Stomach (tissue), 9 donors: ENCODE data around the gene NUP214. TPM values are rescaled to one million over a fixed set of nuclear protein-coding genes. Genes with fewer than 3 reads are reported as not detected.
A peak's percentile ranks its signal among the peaks of the same experiment; 100 is the strongest.

Source experiments
- DNase-seq, 2 donors: peaks; one replicate each; pipeline versions ENCODE4 v3.0.0 to v3.0.0-alpha.2; 2013 to 2019
- H3K27ac ChIP-seq, 5 donors: fragments of 200-600 bp in 4 of 5; sonication (generic) in 4 of 5; one replicate each; pipeline ENCODE4 v1.5.1; 2013 to 2019; ENCODE audit warnings: mild to moderate bottlenecking in 1 of 5, moderate library complexity in 1 of 5
- H3K27me3 ChIP-seq, 3 donors: fragments of 200-600 bp; sonication (generic); one replicate each; pipeline ENCODE4 v1.5.1; 2017 to 2019; ENCODE audit warnings: mixed run types in 1 of 3
- H3K36me3 ChIP-seq, 4 donors: fragments of 200-600 bp; sonication (generic); 1 replicate in 3 of 4; 2 replicates in 1 of 4; pipeline ENCODE4 v1.5.1; 2016 to 2019
- H3K4me1 ChIP-seq, 4 donors: fragments of 200-600 bp; sonication (generic); one replicate each; pipeline ENCODE4 v1.5.1; 2016 to 2019
- H3K4me3 ChIP-seq, 4 donors: fragments of 200-600 bp; sonication (generic) in 3 of 4; one replicate each; pipeline ENCODE4 v1.5.1; 2016 to 2019; ENCODE audit warnings: mild to moderate bottlenecking in 1 of 4
- H3K9me3 ChIP-seq, 4 donors: fragments of 200-600 bp; sonication (generic); one replicate each; pipeline ENCODE4 v1.5.1; 2016 to 2019
- EP300 ChIP-seq: sonication (generic); formaldehyde crosslinking; IDR thresholded peaks from one replicate; pipeline ENCODE4 v1.6.1; 2017; ENCODE audit warnings: antibody characterized with exemption
- POLR2A ChIP-seq, 4 donors: fragments of 450-650 bp; IDR thresholded peaks; one replicate each; pipeline ENCODE4 v1.6.1; 2016; ENCODE audit warnings: antibody characterized with exemption in 4 of 4, control low read depth in 2 of 4, mild to moderate bottlenecking in 1 of 4, moderate library complexity in 1 of 4
- POLR2AphosphoS5 ChIP-seq, 3 donors: sonication (generic); formaldehyde crosslinking; IDR thresholded peaks; one replicate each; pipeline ENCODE4 v1.6.1; 2016; ENCODE audit warnings: antibody characterized with exemption in 3 of 3
- WGBS, 5 donors: extraction: QIAGEN DNeasy Blood & Tissue Kit in 3 of 5; methylation state at CpG; one replicate each; pipeline versions ENCODE4 v1.1.5 to v1.1.7; 2013 to 2018; 5-methylcytosine and 5-hydroxymethylcytosine counted together
- intact Hi-C: fragments of 100-400 bp; cut with DNase I; formaldehyde crosslinking; loops from one replicate; pipeline ENCODE4 v1.15.1; 2023; ENCODE audit warnings: low total_unique reads
- polyA plus RNA-seq, 3 donors: library from polyadenylated mRNA; stranded (reverse); fragments of 200-250 nt; gene quantifications; one replicate each; pipeline ENCODE4 v1.2.3, GENCODE V29; 2013
- total RNA-seq, 5 donors: library from RNA; depleted of rRNA; stranded (reverse); fragments of >200 nt; gene quantifications; one replicate each; pipeline versions ENCODE4 v1.1.0 to v1.2.3, GENCODE V29; 2014 to 2016
- TF ChIP-seq, protein P1 (sequence below), 7 experiments: fragments of 450-650 bp in 4 of 7; fragments of 200-600 bp in 3 of 7; sonication (generic) in 3 of 7; IDR thresholded peaks; one replicate each; pipeline ENCODE4 v1.5.1; 2016 to 2019; ENCODE audit warnings: antibody characterized with exemption in 7 of 7, control low read depth in 2 of 7, mild to moderate bottlenecking in 1 of 7
- donor health status: healthy with polysubstance abuse.
- donor health status: Bipolar disorder and iron deficiency.
- donor health status: healthy.

The NUP214 gene
- total and polyA plus RNA-seq, 8 donors: 21.7 to 111 (median 35.0) TPM

DNA sequence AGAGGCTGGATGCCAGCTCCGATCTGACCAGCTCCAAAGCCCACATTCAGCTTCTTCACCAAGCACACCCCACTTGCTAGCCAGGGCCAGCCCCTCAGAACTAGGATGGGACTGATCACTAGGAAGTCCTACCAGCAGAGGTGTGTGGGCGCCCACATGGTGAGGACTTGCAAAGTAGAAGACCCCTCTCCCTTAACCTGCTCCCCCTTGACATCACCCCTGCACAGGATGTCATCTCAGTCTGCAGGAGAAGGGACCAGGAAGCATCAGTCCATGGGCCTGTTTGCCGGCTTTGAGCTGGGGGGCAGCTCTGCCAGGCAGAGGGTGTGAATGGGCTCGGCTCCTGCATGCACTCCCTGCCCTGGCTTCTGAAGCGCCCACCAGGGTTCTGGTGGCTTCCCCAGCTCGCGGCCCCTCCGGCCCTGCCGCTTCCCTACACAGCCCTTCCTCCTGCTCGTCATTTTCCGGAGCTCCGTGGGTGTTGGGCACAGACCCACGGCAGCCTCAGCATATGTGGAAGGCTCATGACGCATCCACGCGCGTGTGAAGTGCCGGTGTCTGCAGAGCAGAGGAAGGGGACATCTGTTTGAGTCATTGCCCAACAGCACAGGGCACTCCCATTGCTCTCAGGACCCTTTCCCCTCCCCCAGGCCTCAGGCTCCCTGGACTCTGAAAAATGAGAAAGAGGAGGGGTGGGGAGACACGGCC is 154.6 kb downstream of the NUP214 start:
- Histone ChIP-seq H3K9me3 (no peaks in the 10 kb centered on the region), H3K4me1 (peaks cover 24 to 36% (median 30%) of the 10 kb centered on the region in 4 donors), H3K4me3 (no peak overlapping the region), H3K36me3 (no peaks in the 10 kb centered on the region), H3K27me3 (peaks cover 0 to 82% (median 27%) of the 10 kb centered on the region in 3 donors), H3K27ac (no peak overlapping the region)
- intact Hi-C loops: no loop called here
- 56 to 75% (median 68%) methylated on average over 16 to 19 of the region's 19 CpGs for WGBS, 5 donors
- TF ChIP-seq POLR2AphosphoS5 (IDR thresholded peaks at IDR 0.05) (no peak), EP300 (no peak), POLR2A (IDR thresholded peaks at IDR 0.05) (no peak)
- TF ChIP-seq, protein P1, sequence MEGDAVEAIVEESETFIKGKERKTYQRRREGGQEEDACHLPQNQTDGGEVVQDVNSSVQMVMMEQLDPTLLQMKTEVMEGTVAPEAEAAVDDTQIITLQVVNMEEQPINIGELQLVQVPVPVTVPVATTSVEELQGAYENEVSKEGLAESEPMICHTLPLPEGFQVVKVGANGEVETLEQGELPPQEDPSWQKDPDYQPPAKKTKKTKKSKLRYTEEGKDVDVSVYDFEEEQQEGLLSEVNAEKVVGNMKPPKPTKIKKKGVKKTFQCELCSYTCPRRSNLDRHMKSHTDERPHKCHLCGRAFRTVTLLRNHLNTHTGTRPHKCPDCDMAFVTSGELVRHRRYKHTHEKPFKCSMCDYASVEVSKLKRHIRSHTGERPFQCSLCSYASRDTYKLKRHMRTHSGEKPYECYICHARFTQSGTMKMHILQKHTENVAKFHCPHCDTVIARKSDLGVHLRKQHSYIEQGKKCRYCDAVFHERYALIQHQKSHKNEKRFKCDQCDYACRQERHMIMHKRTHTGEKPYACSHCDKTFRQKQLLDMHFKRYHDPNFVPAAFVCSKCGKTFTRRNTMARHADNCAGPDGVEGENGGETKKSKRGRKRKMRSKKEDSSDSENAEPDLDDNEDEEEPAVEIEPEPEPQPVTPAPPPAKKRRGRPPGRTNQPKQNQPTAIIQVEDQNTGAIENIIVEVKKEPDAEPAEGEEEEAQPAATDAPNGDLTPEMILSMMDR (IDR thresholded peaks at IDR 0.05): no peak
- DNase-seq: no peak

DNA sequence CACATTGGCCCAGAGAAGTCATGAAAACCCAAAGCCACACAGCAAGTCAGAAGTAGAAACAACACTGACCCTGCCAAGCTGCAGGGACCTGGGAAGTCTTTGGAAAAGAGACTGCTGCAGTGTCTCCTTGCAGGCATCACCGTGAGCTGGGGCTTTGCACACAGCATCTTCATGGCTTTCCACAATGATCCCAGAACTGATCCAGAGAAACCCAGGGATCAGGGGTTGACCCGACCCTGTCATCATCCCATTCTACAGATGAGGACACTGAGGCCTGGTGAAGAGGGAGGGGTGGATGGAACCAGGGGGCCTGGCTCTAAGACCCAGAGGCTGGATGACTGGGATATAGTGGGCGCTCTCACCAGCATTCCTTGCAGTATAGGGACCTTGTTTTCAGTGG is 155.3 kb downstream of the NUP214 start:
- TF ChIP-seq EP300 (no peak), POLR2AphosphoS5 (IDR thresholded peaks at IDR 0.05) (no peak), POLR2A (IDR thresholded peaks at IDR 0.05) (no peak)
- TF ChIP-seq, protein P1 (IDR thresholded peaks at IDR 0.05): no peak
- Histone ChIP-seq H3K4me1 (peaks cover 24 to 36% (median 30%) of the 10 kb centered on the region in 4 donors), H3K4me3 (no peak overlapping the region), H3K27ac (no peak overlapping the region), H3K36me3 (no peaks in the 10 kb centered on the region), H3K27me3 (peaks cover 0 to 76% (median 27%) of the 10 kb centered on the region in 3 donors), H3K9me3 (no peaks in the 10 kb centered on the region)
- WGBS, 5 donors: 65 to 90% (median 73%) methylated on average over 2 to 3 of the region's 3 CpGs
- DNase-seq: no peak
- intact Hi-C loops: no loop called here

DNA sequence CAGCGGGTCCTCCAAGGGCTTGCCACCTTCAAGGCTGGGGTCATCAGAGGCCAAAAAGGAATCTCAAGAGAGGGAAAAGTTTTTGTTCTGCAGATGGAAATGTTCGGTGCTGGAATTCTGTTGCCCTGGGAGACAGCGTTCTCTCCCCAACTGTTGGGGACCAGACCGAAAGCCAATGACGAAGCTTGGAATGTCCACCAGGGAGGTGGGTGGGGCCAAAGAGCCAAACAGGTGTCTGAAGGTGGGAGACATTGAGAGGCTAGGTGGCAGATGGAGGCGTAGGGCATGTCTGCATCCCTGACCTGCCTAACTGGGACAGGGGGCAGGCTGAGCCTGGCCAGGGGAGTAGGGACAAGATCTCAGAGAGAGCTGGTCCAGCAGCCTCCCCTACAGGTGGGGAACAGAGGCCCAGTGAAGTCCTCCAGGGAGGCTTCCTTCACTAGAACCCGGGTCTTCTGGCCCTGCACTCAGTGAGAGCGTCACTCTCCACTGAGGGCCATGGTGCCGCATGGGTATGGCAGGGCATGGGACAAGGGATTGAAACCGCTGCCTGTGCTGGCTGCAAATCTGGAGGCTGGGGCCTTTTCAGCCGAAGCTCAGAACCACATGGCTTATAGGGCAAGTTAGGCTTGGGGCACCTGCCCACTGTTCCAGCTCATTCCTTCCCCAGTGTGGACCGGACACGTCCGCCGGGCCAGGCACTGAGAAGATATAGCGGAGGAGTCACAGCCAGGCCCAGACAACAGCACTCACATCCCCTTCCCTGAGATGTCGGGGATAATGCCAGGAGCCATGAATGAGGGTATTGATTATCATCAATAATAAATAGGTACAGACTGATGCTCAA is 156.0 kb downstream of the NUP214 start:
- TF ChIP-seq POLR2A (IDR thresholded peaks at IDR 0.05) (no peak), EP300 (no peak)
- peaks cover 21 to 31% (median 27%) of the 10 kb centered on the region in 4 donors for H3K4me1 ChIP-seq
- WGBS, 5 donors: 71 to 83% (median 77%) methylated on average over 14 to 17 of the region's 17 CpGs
- no peak for DNase-seq
- H3K9me3 ChIP-seq: no peaks in the 10 kb centered on the region
- peaks cover 0 to 69% (median 26%) of the 10 kb centered on the region in 3 donors for H3K27me3 ChIP-seq
- H3K36me3 ChIP-seq: no peaks in the 10 kb centered on the region
- no peak overlapping the region for H3K27ac ChIP-seq
- intact Hi-C loops: no loop called here
- no peak overlapping the region for H3K4me3 ChIP-seq

DNA sequence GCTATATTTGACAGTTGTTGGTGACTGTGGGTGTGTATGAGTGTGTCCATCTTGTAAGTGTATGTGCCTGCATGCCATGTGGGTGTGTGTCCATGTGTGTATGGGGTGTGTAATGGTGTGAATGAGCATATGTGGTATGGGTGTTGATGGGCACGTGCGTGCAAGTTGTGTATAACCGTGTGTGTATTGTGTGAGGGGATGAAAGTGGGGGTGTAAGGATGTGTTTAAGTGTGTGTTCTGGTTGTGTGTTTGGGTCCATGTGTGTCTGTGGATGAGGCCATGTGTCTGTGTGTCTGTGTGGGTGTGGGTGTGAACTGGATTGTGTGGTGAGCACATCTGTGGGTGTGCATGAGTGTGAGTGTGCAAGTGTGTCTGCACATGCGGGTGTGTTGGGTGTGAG is 156.8 kb downstream of the NUP214 start:
- Histone ChIP-seq H3K9me3 (no peaks in the 10 kb centered on the region), H3K36me3 (no peaks in the 10 kb centered on the region), H3K27ac (no peak overlapping the region), H3K4me1 (peaks cover 13 to 26% (median 23%) of the 10 kb centered on the region in 4 donors), H3K4me3 (peak overlapping the region in 1 of 4 donors; percentile 19), H3K27me3 (peaks cover 0 to 61% (median 25%) of the 10 kb centered on the region in 3 donors)
- intact Hi-C loops: no loop called here
- WGBS, 5 donors: 77 to 83% (median 79%) methylated on average over 4 of the region's 4 CpGs
- DNase-seq: no peak
- TF ChIP-seq, protein P1 (IDR thresholded peaks at IDR 0.05): no peak
- TF ChIP-seq POLR2A (IDR thresholded peaks at IDR 0.05): no peak
